ENCODE data around the gene GBP3.
A peak's percentile ranks its signal among the peaks of the same experiment; 100 is the strongest.
"Not testable (repeated sequence)": the region's sequence is repeated elsewhere in the genome, so short reads cannot be mapped to it uniquely, and the experiment has no call there.

The GBP3 gene

DNA sequence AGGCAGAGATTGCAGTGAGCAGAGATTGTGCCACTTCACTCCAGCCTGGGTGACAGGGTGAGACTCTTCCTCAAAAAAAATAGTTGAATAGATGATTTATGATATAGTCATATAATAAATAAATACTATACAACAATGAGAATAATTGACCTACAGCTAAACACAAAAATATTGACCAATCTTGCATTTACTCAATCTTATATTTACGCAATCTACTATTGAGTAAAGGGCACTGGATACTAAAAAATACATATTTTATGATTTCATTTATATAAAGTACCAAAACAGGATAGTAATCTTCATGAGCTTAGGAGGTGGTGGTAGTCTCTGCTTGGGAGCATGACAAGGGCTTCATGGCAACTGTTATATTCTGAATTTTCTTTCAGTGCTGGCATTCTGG is 19.1 kb upstream of the GBP3 start:
- FAIRE-seq, result no peak

GRCh38 chr1:89041119-89041641 is 18.5 kb upstream of the GBP3 start:
- DNase-seq (ENCODE audit: insufficient read length, low spot score), result no peak
- no peak for FAIRE-seq

More for the DNA sequence above, 19.1 kb upstream of the GBP3 start:
- DNase-seq (ENCODE audit: insufficient read length, low spot score), result no peak

DNA sequence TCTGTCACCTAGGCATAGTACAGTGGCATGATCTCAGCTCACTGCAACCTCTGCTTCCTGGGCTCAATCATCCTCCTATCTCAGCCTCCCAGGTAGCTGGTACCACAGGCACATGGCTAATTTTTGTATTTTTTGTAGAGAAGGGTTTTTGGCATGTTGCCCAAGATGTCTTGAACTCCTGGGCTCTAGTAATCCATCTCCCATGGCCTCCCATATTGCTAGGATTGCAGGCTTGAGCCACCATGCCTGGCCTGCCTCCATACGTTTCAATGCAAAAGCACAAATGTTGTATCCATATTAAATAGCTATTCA is 17.6 kb upstream of the GBP3 start:
- no peak for FAIRE-seq
- no peak for DNase-seq (ENCODE audit: insufficient read length, low spot score)

GRCh38 chr1:89037186-89037585 is 14.5 kb upstream of the GBP3 start:
- no peak for DNase-seq (ENCODE audit: insufficient read length, low spot score)
- FAIRE-seq, result no peak

GRCh38 chr1:89035080-89035479 is 12.4 kb upstream of the GBP3 start:
- DNase-seq (ENCODE audit: insufficient read length, low spot score), result no peak
- no peak for FAIRE-seq

GRCh38 chr1:89034004-89034403 is 11.3 kb upstream of the GBP3 start:
- FAIRE-seq; DNase-seq (ENCODE audit: insufficient read length, low spot score): not testable (repeated sequence)

DNA sequence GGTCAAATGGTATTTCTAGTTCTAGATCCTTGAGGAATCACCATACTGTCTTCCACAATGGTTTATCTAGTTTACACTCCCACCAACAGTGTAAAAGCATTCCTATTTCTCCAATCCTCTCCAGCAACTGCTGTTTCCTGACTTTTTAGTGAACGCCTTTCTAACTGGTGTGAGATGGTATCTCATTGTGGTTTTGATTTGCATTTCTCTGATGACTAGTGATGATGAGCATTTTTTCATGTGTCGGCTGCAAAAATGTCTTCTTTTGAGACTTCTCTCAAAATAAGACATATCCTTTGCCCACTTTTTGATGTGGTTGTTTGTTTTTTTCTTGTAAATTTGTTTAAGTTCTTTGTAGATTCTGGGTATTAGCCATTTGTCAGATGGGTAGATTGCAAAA is 6.4 kb upstream of the GBP3 start:
- not testable (repeated sequence) for FAIRE-seq; DNase-seq (ENCODE audit: insufficient read length, low spot score)

DNA sequence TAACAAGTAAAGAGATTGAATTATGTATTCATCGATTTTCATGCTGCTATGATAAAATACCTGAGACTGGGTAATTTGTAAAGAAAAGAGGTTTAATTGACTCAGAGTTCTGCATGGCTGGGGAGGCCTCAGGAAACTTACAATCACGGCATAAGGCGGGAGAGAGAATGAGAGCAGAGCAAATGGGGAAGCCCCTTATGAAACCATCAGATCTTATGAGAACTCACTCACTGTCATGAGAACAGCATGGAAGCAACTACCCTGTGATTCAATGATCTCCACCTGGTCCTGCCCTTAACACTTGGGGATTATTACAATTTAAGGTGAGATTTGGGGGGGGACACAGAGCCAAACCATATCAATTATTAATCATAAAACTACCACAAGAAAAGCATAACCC is 3.3 kb upstream of the GBP3 start:
- no peak for DNase-seq (ENCODE audit: insufficient read length, low spot score)
- no peak for FAIRE-seq

DNA sequence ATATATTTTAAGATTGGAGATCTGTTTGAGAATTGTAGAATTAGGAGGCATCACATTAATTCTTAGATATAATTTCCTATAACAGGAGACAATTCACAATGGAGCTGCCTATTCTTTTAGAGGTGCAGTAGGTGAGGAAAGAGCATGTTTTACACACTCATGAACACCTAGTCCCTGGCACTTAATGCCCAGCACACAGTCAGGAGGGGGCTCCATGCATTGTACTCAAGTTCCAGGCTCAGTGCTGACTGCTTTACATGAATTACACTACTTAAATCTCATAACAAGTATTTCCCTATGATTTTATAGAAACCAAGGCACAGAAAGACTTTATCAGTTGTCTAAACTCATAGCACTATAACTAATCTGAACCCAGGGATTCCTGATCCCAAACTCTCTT is 360 bp upstream of the GBP3 start:
- FAIRE-seq (no peak), DNase-seq (ENCODE audit: insufficient read length, low spot score) (no peak)

DNA sequence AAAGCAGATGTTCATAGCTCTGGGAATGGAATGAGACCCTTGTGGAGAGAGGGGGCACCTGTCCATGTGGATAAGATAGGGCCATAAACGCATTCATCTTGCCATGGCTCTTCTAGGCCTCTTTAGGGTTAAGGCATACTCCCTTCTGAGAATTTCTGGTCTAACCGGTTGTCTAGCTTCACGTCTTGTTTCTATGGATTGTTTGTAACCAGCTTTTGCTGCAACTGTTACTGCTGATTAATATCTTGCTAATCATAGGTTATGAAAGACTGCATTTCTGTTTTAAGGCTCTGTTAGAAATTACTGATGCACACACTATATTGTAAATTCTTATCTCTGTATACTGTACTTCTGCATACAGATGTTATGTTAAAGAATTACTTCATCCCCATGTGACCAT is 4.3 kb downstream of the GBP3 start:
- DNase-seq (ENCODE audit: insufficient read length, low spot score); FAIRE-seq: not testable (repeated sequence)

DNA sequence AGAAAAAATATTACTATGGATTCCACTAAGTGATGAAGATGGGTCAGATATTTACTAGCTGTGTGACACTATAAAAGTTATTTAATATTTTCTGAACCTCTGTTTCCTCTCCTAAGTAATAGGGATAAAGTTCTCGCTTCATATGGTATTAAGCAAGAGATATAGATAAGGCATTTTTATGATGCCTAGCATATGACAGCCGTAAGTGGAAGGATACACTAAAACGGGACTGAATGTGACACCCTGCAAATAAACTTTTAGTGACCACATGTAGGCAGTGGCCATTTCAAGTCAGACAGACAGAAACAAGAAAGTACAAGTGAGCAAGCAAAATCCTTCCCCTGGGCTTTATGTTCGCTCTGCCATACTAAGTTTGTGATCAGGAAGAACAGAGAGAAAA is 14.2 kb downstream of the GBP3 start:
- FAIRE-seq, result no peak
- no peak for DNase-seq (ENCODE audit: insufficient read length, low spot score)

- no peak for FAIRE-seq
- no peak for DNase-seq (ENCODE audit: insufficient read length, low spot score)
Observed at GRCh38 chr1:89005286-89006151, 17.1 kb downstream of the GBP3 start.

- not testable (repeated sequence) for DNase-seq (ENCODE audit: insufficient read length, low spot score); FAIRE-seq
Observed at GRCh38 chr1:89002176-89002575, 20.5 kb downstream of the GBP3 start.

- DNase-seq (ENCODE audit: insufficient read length, low spot score), result no peak
- FAIRE-seq, result no peak
Observed at GRCh38 chr1:89001510-89001909, 21.2 kb downstream of the GBP3 start.

DNA sequence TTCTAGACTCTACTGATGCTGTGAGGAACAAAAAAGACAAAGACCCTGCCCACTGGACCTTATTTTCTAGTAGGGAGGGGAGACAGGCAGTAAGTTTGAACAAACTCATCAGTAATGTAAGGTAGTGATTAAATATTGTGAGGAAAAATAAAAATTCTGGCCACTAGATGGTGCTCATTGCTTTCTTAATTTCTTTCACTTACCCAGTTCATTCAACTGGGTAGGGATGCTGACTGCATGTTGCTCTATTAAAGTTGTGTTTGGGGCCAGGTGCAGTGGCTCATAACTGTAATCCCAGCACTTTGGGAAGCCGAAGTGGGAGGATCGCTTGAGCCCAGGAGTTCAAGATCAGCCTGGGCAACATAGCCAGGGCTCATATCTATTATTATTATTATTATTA is 23.9 kb downstream of the GBP3 start:
- DNase-seq (ENCODE audit: insufficient read length, low spot score), result peak; percentile 44
- no peak for FAIRE-seq

GRCh38 chr1:88990426-88990825 is 32.2 kb downstream of the GBP3 start:
- no peak for DNase-seq (ENCODE audit: insufficient read length, low spot score)
- FAIRE-seq, result no peak

DNA sequence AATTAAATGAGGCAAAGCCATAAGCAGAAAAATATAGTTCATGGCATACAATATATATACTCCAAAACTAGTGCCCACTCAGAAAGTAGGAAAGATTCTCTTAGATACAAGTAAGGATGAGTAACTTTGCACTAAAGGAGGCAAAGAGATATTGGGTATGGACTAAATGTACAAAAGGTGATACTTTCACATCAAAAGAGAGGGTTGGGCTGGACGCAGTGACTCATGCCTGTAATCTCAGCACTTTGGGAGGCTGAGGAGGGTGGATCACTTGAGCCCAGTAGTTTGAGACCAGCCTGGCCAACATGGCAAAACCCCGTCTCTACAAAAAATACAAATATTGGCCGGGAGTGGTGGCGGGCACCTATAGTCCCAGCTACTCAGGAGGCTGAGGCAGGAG is 37.0 kb downstream of the GBP3 start:
- no peak for FAIRE-seq
- DNase-seq (ENCODE audit: insufficient read length, low spot score), result no peak

- no peak for FAIRE-seq
- peak; percentile 56 for DNase-seq (ENCODE audit: insufficient read length, low spot score)
Observed at GRCh38 chr1:88985032-88985431, 37.6 kb downstream of the GBP3 start.

DNA sequence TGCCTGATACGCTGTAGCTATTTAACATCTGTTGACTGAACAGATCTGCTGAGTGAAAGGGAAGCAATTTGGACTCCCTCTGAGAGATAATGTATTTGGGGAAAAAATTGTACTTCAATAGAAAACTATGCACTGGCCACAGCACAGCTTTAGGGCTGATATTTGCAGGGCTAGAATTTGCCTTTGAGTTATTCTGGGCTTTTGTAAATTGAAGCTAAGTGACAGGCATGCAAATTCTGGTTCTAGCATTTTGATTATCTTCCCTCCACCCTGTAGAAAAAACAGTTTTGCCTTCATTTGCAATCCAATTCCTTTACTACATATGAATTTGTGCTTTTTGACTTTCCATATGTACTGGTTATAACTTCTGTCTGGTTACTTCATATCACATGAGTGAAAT is 38.1 kb downstream of the GBP3 start:
- FAIRE-seq, result no peak

DNA sequence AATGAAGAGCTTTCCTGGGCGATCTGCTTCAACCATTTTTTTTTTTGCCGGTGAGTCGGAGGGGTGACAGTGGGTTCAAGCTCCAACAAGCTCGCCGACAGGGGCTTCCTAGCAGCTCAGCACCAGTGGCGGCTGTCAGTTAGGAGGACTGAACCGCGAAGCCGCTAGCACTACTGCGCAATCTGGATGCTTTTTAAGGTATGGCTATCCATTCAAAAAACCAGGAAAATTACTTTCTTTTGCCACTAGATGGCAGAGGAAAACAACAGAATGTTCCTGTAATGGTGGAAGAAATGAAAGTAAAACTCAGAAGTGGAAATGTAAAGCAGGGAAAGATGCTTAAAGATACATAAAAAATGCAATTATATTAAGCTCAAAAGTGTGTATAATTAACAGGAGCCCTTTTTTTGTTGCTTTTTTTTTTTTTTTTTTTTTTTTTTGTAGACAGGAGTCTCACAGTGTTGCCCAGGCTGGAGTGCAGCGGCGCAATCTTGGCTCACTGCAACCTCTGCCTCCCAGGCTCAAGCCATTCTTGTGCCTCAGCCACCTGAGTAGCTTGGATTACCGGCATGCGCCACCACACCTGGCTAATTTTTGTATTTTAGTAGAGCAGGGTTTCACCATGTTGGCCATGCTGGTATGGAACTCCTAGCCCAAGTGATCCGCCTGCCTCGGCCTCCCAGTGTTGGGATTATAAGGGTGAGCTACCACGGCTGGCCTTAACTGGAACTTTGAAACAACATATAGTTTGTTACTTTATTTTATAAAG is 38.7 kb downstream of the GBP3 start:
- no peak for FAIRE-seq
- peak; percentile 40 for DNase-seq (ENCODE audit: insufficient read length, low spot score)

More for the DNA sequence above, 38.1 kb downstream of the GBP3 start:
- no peak for DNase-seq (ENCODE audit: insufficient read length, low spot score)

- FAIRE-seq (no peak), DNase-seq (ENCODE audit: insufficient read length, low spot score) (no peak)
Observed at GRCh38 chr1:88982055-88982454, 40.6 kb downstream of the GBP3 start.

GRCh38 chr1:88981506-88981905 is 41.2 kb downstream of the GBP3 start:
- not testable (repeated sequence) for DNase-seq (ENCODE audit: insufficient read length, low spot score); FAIRE-seq

All from HTR-8/SVneo (cell line).